Smooth muscle cell (in vitro differentiated cells): ENCODE results near the gene PROX1. TPM values are rescaled to one million over a fixed set of nuclear protein-coding genes. Genes with fewer than 3 reads are reported as not detected.

ENCODE experiments used
- DNase-seq: peaks from one replicate; lab custom pipeline; 2025; ENCODE audit not compliant: unreplicated experiment; lab: John Stamatoyannopoulos, UW
- H2AFZ ChIP-seq: fragments of 200-600 bp; sonication (generic); 2 replicates; pipeline ENCODE4 v1.6.0; 2016; ENCODE audit warnings: antibody characterized with exemption, low read depth, mild to moderate bottlenecking
- H3F3A ChIP-seq: fragments of 200-600 bp; sonication (generic); 2 replicates; pipeline ENCODE4 v1.6.0; 2017; ENCODE audit warnings: antibody characterized with exemption, low read depth
- H3K27ac ChIP-seq: fragments of 200-600 bp; sonication (generic); 2 replicates; pipeline ENCODE4 v1.5.1; 2016; ENCODE audit warnings: low read depth, mild to moderate bottlenecking
- H3K27me3 ChIP-seq: fragments of 200-600 bp; sonication (generic); 2 replicates; pipeline ENCODE4 v1.6.1; 2016; ENCODE audit warnings: low read depth, mild to moderate bottlenecking
- H3K36me3 ChIP-seq: fragments of 200-600 bp; sonication (generic); 2 replicates; pipeline ENCODE4 v1.5.1; 2016; ENCODE audit warnings: low read depth
- H3K4me1 ChIP-seq: fragments of 200-600 bp; sonication (generic); 2 replicates; pipeline ENCODE4 v1.5.1; 2016; ENCODE audit warnings: low read depth
- H3K4me2 ChIP-seq: fragments of 200-600 bp; sonication (generic); 2 replicates; pipeline ENCODE4 v1.6.0; 2016; ENCODE audit warnings: mild to moderate bottlenecking
- H3K4me3 ChIP-seq: fragments of 200-600 bp; sonication (generic); 2 replicates; pipeline ENCODE4 v1.5.1; 2016; ENCODE audit warnings: mild to moderate bottlenecking
- H3K79me2 ChIP-seq: fragments of 200-600 bp; sonication (generic); 2 replicates; pipeline ENCODE4 v1.6.0; 2016; ENCODE audit warnings: low read depth, mild to moderate bottlenecking
- H3K9ac ChIP-seq: fragments of 200-600 bp; sonication (generic); 2 replicates; pipeline ENCODE4 v1.6.0; 2016; ENCODE audit warnings: low read depth
- H3K9me3 ChIP-seq: fragments of 200-600 bp; sonication (generic); replicated peaks from 2 replicates; pipeline ENCODE4 v1.5.1; 2016; ENCODE audit warnings: low read depth
- H4K20me1 ChIP-seq: fragments of 200-600 bp; sonication (generic); 2 replicates; pipeline ENCODE4 v1.6.0; 2016; ENCODE audit warnings: low read depth
- WGBS: methylation state at CpG from one replicate; pipeline ENCODE4 v1.1.7; 2016; ENCODE audit warnings: low lambda C conversion rate; 5-methylcytosine and 5-hydroxymethylcytosine counted together
- polyA plus RNA-seq: library from polyadenylated mRNA; unstranded; fragments of >200 nt; fragmentation: Nextera tagmentation; extraction: Ambion mirVana; gene quantifications from 2 replicates; pipeline ENCODE4 v1.2.1, GENCODE V29; 2016
- total RNA-seq: library from RNA; depleted of rRNA; stranded (reverse); fragments of >200 nt; gene quantifications from 2 replicates; pipeline ENCODE4 v1.2.3, GENCODE V29; 2014
- TF ChIP-seq, protein P1 (sequence below): fragments of 200-600 bp; sonication (generic); IDR thresholded peaks from 2 replicates; pipeline ENCODE4 v1.5.1; 2017; ENCODE audit warnings: borderline replicate concordance, mild to moderate bottlenecking, antibody characterized with exemption; ENCODE audit not compliant: insufficient read depth, poor library complexity, severe bottlenecking

PROX1 gene
- total and polyA plus RNA-seq, 2 experiments from 2014 or later: 0.24 to 2.9 TPM

GRCh38 chr1:214067853-214068703 is 80.3 kb downstream of the PROX1 start:
- H3K9ac ChIP-seq: no peak overlapping the region
- H3K36me3 ChIP-seq: no peaks in the 10 kb centered on the region
- H3F3A ChIP-seq: no peaks in the 10 kb centered on the region
- no peaks in the 10 kb centered on the region for H4K20me1 ChIP-seq
- H3K4me1 ChIP-seq: no peaks in the 10 kb centered on the region
- no peak for DNase-seq
- TF ChIP-seq, protein P1, sequence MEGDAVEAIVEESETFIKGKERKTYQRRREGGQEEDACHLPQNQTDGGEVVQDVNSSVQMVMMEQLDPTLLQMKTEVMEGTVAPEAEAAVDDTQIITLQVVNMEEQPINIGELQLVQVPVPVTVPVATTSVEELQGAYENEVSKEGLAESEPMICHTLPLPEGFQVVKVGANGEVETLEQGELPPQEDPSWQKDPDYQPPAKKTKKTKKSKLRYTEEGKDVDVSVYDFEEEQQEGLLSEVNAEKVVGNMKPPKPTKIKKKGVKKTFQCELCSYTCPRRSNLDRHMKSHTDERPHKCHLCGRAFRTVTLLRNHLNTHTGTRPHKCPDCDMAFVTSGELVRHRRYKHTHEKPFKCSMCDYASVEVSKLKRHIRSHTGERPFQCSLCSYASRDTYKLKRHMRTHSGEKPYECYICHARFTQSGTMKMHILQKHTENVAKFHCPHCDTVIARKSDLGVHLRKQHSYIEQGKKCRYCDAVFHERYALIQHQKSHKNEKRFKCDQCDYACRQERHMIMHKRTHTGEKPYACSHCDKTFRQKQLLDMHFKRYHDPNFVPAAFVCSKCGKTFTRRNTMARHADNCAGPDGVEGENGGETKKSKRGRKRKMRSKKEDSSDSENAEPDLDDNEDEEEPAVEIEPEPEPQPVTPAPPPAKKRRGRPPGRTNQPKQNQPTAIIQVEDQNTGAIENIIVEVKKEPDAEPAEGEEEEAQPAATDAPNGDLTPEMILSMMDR: no peak
- no peak overlapping the region for H2AFZ ChIP-seq
- H3K4me2 ChIP-seq: no peak overlapping the region
- 92% methylated on average over 8 of the region's 11 CpGs for WGBS
- no peak overlapping the region for H3K27ac ChIP-seq
- H3K27me3 ChIP-seq: peaks cover 5% of the 10 kb centered on the region
- H3K4me3 ChIP-seq: no peak overlapping the region
- no peaks in the 10 kb centered on the region for H3K79me2 ChIP-seq
- H3K9me3 ChIP-seq: no peaks in the 10 kb centered on the region

GRCh38 chr1:214068979-214069378 is 81.2 kb downstream of the PROX1 start:
- Histone ChIP-seq H3F3A (no peaks in the 10 kb centered on the region), H3K79me2 (no peaks in the 10 kb centered on the region), H3K9me3 (no peaks in the 10 kb centered on the region), H3K27ac (no peak overlapping the region), H2AFZ (no peak overlapping the region), H3K4me2 (no peak overlapping the region), H3K9ac (no peak overlapping the region), H3K4me1 (no peaks in the 10 kb centered on the region), H3K36me3 (no peaks in the 10 kb centered on the region), H4K20me1 (no peaks in the 10 kb centered on the region), H3K27me3 (no peaks in the 10 kb centered on the region), H3K4me3 (no peak overlapping the region)
- no peak for DNase-seq
- TF ChIP-seq, protein P1: no peak
- 83% methylated on average over 1 of the region's 1 CpG for WGBS

- no peaks in the 10 kb centered on the region for H3F3A ChIP-seq
- H3K4me1 ChIP-seq: no peaks in the 10 kb centered on the region
- DNase-seq: no peak
- H3K4me3 ChIP-seq: no peak overlapping the region
- WGBS: 77% methylated on average over 1 of the region's 1 CpG
- H3K27ac ChIP-seq: no peak overlapping the region
- H3K27me3 ChIP-seq: no peaks in the 10 kb centered on the region
- H3K79me2 ChIP-seq: no peaks in the 10 kb centered on the region
- no peak overlapping the region for H3K9ac ChIP-seq
- H3K4me2 ChIP-seq: no peak overlapping the region
- H3K36me3 ChIP-seq: no peaks in the 10 kb centered on the region
- H2AFZ ChIP-seq: no peak overlapping the region
- TF ChIP-seq, protein P1: no peak
- no peaks in the 10 kb centered on the region for H3K9me3 ChIP-seq
- H4K20me1 ChIP-seq: no peaks in the 10 kb centered on the region
Measured at GRCh38 chr1:214071469-214071868, 83.7 kb downstream of the PROX1 start.
